GM23338 (cell line): ENCODE measurements around the gene FTO. TPM values are rescaled to one million over a fixed set of nuclear protein-coding genes. Genes with fewer than 3 reads are reported as not detected.

ENCODE experiments used
- ATAC-seq: fragments of 200-7000 bp; cut with Tn5 transposase; 3 replicates; pipeline ENCODE4 v1.9.1; 2020
- DNase-seq: peaks from one replicate; pipeline ENCODE4 v3.0.0-alpha.2; 2015; ENCODE audit warnings: low spot score
- H2AFZ ChIP-seq: fragments of 200-600 bp; sonication (generic); 2 replicates; pipeline ENCODE4 v1.8.0; 2016; ENCODE audit warnings: antibody characterized with exemption, mild to moderate bottlenecking, moderate library complexity
- H3F3A ChIP-seq: fragments of 200-600 bp; sonication (generic); replicated peaks from 2 replicates; pipeline ENCODE4 v1.8.0; 2017; ENCODE audit warnings: antibody characterized with exemption, mixed run types, low read depth
- H3K27ac ChIP-seq: fragments of 200-600 bp; sonication (generic); 2 replicates; pipeline ENCODE4 v1.6.1; 2016; ENCODE audit warnings: low read depth
- H3K27me3 ChIP-seq: fragments of 200-600 bp; sonication (generic); 2 replicates; pipeline ENCODE4 v1.8.0; 2016; ENCODE audit warnings: mild to moderate bottlenecking, mixed run types, moderate library complexity; ENCODE audit not compliant: insufficient read depth
- H3K36me3 ChIP-seq: fragments of 200-600 bp; sonication (generic); 2 replicates; pipeline ENCODE4 v1.8.0; 2016; ENCODE audit warnings: mild to moderate bottlenecking; ENCODE audit not compliant: insufficient read depth
- H3K4me1 ChIP-seq: fragments of 200-600 bp; sonication (generic); 2 replicates; pipeline ENCODE4 v1.8.0; 2016; ENCODE audit warnings: mild to moderate bottlenecking, moderate library complexity; ENCODE audit not compliant: insufficient read depth
- H3K4me2 ChIP-seq: fragments of 200-600 bp; sonication (generic); 2 replicates; pipeline ENCODE4 v1.7.1; 2017; ENCODE audit warnings: mixed run types
- H3K4me3 ChIP-seq: fragments of 200-600 bp; sonication (generic); 2 replicates; pipeline ENCODE4 v1.6.1; 2016; ENCODE audit warnings: mixed run types
- H3K79me2 ChIP-seq: fragments of 200-600 bp; sonication (generic); replicated peaks from 2 replicates; pipeline ENCODE4 v1.8.0; 2017; ENCODE audit warnings: mild to moderate bottlenecking; ENCODE audit not compliant: insufficient read depth
- H3K9me2 ChIP-seq: fragments of 200-600 bp; sonication (generic); 2 replicates; pipeline ENCODE4 v1.8.0; 2017; ENCODE audit not compliant: insufficient read depth
- H4K20me1 ChIP-seq: fragments of 200-600 bp; sonication (generic); replicated peaks from 2 replicates; pipeline ENCODE4 v1.8.0; 2017; ENCODE audit warnings: mild to moderate bottlenecking; ENCODE audit not compliant: insufficient read depth
- H3K27ac Mint-ChIP-seq: 2 replicates; pipeline ENCODE4 v1.8.0; 2020; ENCODE audit warnings: inconsistent platforms, mild to moderate bottlenecking, moderate library complexity, mixed read lengths
- H3K27me3 Mint-ChIP-seq: 3 replicates; pipeline ENCODE4 v1.8.0; 2022; ENCODE audit warnings: low read depth, mild to moderate bottlenecking, moderate library complexity, mixed read lengths, inconsistent platforms; ENCODE audit not compliant: insufficient read depth, poor library complexity
- H3K36me3 Mint-ChIP-seq: 3 replicates; pipeline ENCODE4 v1.8.0; 2021; ENCODE audit warnings: low read depth, mild to moderate bottlenecking, inconsistent platforms, moderate library complexity, mixed read lengths
- H3K4me1 Mint-ChIP-seq: 3 replicates; pipeline ENCODE4 v1.8.0; 2020; ENCODE audit warnings: mild to moderate bottlenecking, inconsistent platforms, mixed read lengths
- H3K4me3 Mint-ChIP-seq: 3 replicates; pipeline ENCODE4 v1.8.0; 2021; ENCODE audit warnings: moderate library complexity, mild to moderate bottlenecking, inconsistent platforms, mixed read lengths
- H3K9me3 Mint-ChIP-seq: 3 replicates; pipeline ENCODE4 v1.8.0; 2020; ENCODE audit warnings: moderate library complexity, mild to moderate bottlenecking, inconsistent platforms, mixed read lengths
- EZH2 ChIP-seq: fragments of 200-600 bp; sonication (generic); IDR thresholded peaks from one replicate; pipeline ENCODE4 v1.8.0; 2017; ENCODE audit warnings: antibody characterized with exemption, mild to moderate bottlenecking, low read depth; ENCODE audit not compliant: unreplicated experiment
- JUNB ChIP-seq: IDR thresholded peaks from one replicate; pipeline ENCODE4 v1.6.1; 2016; ENCODE audit warnings: antibody characterized with exemption; ENCODE audit not compliant: unreplicated experiment
- NANOG ChIP-seq: IDR thresholded peaks from 2 replicates; pipeline ENCODE4 v1.6.1; 2016; ENCODE audit warnings: antibody characterized with exemption, borderline replicate concordance
- POLR2AphosphoS5 ChIP-seq: IDR thresholded peaks from 2 replicates; pipeline ENCODE4 v1.6.1; 2016; ENCODE audit warnings: antibody characterized with exemption, low read depth
- ZNF331 ChIP-seq: fragments of 250-450 bp; sonication (Bioruptor Pico); IDR thresholded peaks from 2 replicates; pipeline ENCODE4 v1.5.0; 2020; ENCODE audit warnings: low read depth, mild to moderate bottlenecking, moderate library complexity
- polyA plus RNA-seq: library from polyadenylated mRNA; unstranded; fragments of >200 nt; fragmentation: Nextera tagmentation; extraction: Ambion mirVana; gene quantifications from 2 replicates; pipeline ENCODE4 v1.2.1, GENCODE V29; 2016
- total RNA-seq: library from RNA; depleted of rRNA; stranded (reverse); fragments of >200 nt; shearing (Covaris generic); gene quantifications from 2 replicates; pipeline ENCODE4 v1.2.3, GENCODE V29; 2014
- TF ChIP-seq, protein P1 (sequence below): fragments of 250-450 bp; sonication (Bioruptor Pico); IDR thresholded peaks from 2 replicates; pipeline ENCODE4 v1.5.0; 2020; ENCODE audit warnings: mild to moderate bottlenecking, moderate library complexity
- TF ChIP-seq, protein P2 (sequence below), 2 experiments: fragments of 200-600 bp in 1 of 2; sonication (generic) in 1 of 2; conservative IDR thresholded peaks; 2 replicates each; pipeline versions ENCODE4 v1.5.1 to v1.6.1; 2016 to 2017; ENCODE audit warnings: antibody characterized with exemption in 2 of 2, low read depth in 2 of 2, mild to moderate bottlenecking in 2 of 2, moderate library complexity in 1 of 2

FTO gene
- total and polyA plus RNA-seq, 2 experiments from 2014 or later = 17.7 to 69.6 TPM

DNA sequence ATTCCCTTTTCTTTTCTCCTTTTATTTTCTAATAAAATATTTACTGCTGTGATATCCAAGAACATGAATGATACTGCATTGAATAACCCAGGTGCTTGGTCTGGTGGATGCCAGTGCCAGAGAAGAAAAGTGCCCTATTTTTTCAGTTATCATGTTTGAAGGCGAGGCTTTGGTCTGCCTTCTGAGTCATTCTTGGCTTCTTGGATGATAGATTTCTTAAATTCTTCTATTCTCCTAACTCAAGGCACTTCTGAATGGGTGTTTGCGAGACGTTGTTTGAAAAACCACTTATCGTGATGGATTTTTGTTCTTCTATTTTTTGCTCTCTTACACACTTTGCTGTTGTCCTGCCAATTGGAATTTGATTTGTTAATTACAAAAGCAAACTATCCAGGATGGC lies 66.7 kb downstream of the FTO start (continued):
- TF ChIP-seq NANOG = no peak
- TF ChIP-seq EZH2 = no peak

DNA sequence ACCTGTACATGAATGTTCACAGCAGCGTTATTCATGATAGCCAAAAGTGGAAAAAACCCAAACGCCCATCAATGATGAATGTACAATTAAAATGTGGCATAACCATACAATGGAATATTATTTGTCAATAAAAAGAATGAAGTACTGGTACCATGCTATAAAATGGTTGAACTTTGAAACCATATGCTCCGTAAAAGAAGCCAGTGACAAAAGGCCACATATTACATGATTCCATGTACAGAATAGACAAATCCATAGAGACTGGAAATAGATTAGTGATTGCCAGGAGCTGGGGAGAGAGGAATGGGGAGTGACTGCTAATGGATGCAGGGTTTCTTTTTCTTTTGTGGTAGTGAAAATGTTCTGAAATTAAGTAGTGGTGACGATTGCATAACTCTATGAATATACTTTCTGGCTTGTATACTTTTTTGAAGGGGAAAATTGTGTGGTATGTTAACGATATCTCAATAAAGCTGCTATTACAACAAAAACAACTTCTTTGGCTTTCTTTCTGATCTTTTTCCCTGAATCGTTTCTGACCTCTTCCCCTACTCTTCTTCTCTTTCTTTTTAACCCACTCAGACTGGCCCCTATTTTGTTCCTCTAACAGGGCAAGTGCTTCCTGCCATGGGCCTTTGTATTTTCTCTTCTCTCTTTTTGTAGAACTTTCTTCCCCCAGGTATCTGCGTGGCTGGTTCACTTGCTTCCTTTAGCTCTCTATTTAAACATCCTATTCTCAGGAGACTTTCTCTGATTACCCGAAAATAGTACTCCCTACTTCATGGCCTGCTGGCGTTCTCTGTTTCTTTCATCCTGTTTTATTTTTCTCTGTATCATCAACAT lies 67.9 kb downstream of the FTO start:
- H3K36me3 Mint-ChIP-seq = no peaks in the 10 kb centered on the region
- Histone ChIP-seq H3K4me3 (no peak overlapping the region), H3K27ac (no peak overlapping the region), H4K20me1 (no peaks in the 10 kb centered on the region), H3K4me1 (peaks cover 21% of the 10 kb centered on the region), H2AFZ (no peak overlapping the region), H3K36me3 (no peaks in the 10 kb centered on the region), H3K27me3 (no peaks in the 10 kb centered on the region), H3K79me2 (peaks cover under 1% of the 10 kb centered on the region), H3K9me2 (no peaks in the 10 kb centered on the region), H3F3A (no peaks in the 10 kb centered on the region), H3K4me2 (no peak overlapping the region)
- H3K27ac Mint-ChIP-seq = no peak overlapping the region
- H3K4me1 Mint-ChIP-seq = peaks cover 10% of the 10 kb centered on the region; the same call in 2 of the 3 replicates
- ATAC-seq (no peak), DNase-seq (no peak)
- no peaks in the 10 kb centered on the region for H3K9me3 Mint-ChIP-seq
- TF ChIP-seq POLR2AphosphoS5 = no peak
- TF ChIP-seq EZH2 = no peak
- TF ChIP-seq NANOG = no peak
- TF ChIP-seq JUNB = no peak
- no peak for TF ChIP-seq ZNF331
- H3K4me3 Mint-ChIP-seq = no peak overlapping the region
- no peaks in the 10 kb centered on the region for H3K27me3 Mint-ChIP-seq

DNA sequence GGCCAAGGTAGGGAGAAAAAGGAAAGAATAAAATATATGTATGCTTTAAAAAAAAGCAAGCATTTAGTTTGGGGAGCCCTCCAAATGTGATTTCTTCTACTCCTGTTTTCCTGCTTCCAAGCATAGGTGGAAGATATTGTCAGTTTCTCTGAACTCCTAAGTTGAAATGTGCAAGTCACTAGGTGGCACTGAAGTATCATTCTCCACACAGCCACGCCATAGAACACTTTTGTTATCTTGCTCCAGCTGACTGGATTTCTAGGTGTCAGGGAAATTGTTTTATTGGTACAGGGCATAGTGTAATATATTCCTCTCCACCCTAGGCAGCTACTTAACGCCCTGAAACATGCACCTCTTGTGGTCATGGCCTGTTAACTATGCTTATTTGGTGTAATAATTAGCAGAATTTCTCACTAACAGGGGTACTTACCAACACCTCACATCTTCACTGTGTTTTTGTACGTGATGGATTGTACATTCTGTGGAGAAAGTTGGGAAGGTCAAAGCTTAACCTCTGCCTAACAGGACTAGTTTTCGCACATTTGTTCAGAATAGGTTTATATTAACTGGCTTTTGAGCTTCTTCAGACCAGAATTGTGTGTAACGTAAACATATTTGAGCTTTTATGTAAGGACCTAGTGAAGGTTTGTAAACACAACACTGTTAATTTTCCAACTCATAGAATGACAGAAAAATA lies 69.3 kb downstream of the FTO start:
- peak; percentile 66 for ATAC-seq
- no peaks in the 10 kb centered on the region for H3F3A ChIP-seq
- no peak overlapping the region for H2AFZ ChIP-seq
- H3K4me2 ChIP-seq = no peak overlapping the region
- TF ChIP-seq, protein P1, sequence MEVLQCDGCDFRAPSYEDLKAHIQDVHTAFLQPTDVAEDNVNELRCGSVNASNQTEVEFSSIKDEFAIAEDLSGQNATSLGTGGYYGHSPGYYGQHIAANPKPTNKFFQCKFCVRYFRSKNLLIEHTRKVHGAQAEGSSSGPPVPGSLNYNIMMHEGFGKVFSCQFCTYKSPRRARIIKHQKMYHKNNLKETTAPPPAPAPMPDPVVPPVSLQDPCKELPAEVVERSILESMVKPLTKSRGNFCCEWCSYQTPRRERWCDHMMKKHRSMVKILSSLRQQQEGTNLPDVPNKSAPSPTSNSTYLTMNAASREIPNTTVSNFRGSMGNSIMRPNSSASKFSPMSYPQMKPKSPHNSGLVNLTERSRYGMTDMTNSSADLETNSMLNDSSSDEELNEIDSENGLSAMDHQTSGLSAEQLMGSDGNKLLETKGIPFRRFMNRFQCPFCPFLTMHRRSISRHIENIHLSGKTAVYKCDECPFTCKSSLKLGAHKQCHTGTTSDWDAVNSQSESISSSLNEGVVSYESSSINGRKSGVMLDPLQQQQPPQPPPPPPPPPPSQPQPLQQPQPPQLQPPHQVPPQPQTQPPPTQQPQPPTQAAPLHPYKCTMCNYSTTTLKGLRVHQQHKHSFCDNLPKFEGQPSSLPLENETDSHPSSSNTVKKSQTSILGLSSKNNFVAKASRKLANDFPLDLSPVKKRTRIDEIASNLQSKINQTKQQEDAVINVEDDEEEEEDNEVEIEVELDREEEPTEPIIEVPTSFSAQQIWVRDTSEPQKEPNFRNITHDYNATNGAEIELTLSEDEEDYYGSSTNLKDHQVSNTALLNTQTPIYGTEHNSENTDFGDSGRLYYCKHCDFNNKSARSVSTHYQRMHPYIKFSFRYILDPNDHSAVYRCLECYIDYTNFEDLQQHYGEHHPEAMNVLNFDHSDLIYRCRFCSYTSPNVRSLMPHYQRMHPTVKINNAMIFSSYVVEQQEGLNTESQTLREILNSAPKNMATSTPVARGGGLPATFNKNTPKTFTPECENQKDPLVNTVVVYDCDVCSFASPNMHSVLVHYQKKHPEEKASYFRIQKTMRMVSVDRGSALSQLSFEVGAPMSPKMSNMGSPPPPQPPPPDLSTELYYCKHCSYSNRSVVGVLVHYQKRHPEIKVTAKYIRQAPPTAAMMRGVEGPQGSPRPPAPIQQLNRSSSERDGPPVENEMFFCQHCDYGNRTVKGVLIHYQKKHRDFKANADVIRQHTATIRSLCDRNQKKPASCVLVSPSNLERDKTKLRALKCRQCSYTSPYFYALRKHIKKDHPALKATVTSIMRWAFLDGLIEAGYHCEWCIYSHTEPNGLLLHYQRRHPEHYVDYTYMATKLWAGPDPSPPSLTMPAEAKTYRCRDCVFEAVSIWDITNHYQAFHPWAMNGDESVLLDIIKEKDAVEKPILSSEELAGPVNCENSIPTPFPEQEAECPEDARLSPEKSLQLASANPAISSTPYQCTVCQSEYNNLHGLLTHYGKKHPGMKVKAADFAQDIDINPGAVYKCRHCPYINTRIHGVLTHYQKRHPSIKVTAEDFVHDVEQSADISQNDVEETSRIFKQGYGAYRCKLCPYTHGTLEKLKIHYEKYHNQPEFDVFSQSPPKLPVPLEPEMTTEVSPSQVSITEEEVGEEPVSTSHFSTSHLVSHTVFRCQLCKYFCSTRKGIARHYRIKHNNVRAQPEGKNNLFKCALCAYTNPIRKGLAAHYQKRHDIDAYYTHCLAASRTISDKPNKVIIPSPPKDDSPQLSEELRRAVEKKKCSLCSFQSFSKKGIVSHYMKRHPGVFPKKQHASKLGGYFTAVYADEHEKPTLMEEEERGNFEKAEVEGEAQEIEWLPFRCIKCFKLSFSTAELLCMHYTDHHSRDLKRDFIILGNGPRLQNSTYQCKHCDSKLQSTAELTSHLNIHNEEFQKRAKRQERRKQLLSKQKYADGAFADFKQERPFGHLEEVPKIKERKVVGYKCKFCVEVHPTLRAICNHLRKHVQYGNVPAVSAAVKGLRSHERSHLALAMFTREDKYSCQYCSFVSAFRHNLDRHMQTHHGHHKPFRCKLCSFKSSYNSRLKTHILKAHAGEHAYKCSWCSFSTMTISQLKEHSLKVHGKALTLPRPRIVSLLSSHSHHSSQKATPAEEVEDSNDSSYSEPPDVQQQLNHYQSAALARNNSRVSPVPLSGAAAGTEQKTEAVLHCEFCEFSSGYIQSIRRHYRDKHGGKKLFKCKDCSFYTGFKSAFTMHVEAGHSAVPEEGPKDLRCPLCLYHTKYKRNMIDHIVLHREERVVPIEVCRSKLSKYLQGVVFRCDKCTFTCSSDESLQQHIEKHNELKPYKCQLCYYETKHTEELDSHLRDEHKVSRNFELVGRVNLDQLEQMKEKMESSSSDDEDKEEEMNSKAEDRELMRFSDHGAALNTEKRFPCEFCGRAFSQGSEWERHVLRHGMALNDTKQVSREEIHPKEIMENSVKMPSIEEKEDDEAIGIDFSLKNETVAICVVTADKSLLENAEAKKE = no peak
- TF ChIP-seq, protein P2, sequence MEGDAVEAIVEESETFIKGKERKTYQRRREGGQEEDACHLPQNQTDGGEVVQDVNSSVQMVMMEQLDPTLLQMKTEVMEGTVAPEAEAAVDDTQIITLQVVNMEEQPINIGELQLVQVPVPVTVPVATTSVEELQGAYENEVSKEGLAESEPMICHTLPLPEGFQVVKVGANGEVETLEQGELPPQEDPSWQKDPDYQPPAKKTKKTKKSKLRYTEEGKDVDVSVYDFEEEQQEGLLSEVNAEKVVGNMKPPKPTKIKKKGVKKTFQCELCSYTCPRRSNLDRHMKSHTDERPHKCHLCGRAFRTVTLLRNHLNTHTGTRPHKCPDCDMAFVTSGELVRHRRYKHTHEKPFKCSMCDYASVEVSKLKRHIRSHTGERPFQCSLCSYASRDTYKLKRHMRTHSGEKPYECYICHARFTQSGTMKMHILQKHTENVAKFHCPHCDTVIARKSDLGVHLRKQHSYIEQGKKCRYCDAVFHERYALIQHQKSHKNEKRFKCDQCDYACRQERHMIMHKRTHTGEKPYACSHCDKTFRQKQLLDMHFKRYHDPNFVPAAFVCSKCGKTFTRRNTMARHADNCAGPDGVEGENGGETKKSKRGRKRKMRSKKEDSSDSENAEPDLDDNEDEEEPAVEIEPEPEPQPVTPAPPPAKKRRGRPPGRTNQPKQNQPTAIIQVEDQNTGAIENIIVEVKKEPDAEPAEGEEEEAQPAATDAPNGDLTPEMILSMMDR (conservative IDR thresholded peaks at IDR 0.05; ENCODE audit: low read depth in 2 of 2) = peak; percentile 64 to 84
- H3K27me3 Mint-ChIP-seq = no peaks in the 10 kb centered on the region
- no peaks in the 10 kb centered on the region for H4K20me1 ChIP-seq
- H3K27ac ChIP-seq = no peak overlapping the region
- no peak overlapping the region for H3K4me3 ChIP-seq
- peaks cover 10% of the 10 kb centered on the region; the same call in 2 of the 3 replicates for H3K4me1 Mint-ChIP-seq
- H3K27me3 ChIP-seq = no peaks in the 10 kb centered on the region
- H3K9me2 ChIP-seq = no peaks in the 10 kb centered on the region
- H3K36me3 Mint-ChIP-seq = no peaks in the 10 kb centered on the region
- H3K9me3 Mint-ChIP-seq = no peaks in the 10 kb centered on the region
- no peak overlapping the region for H3K4me3 Mint-ChIP-seq
- no peak overlapping the region for H3K27ac Mint-ChIP-seq
- peak; percentile 74 for DNase-seq
- peaks cover 26% of the 10 kb centered on the region for H3K4me1 ChIP-seq
- H3K79me2 ChIP-seq = peaks cover 13% of the 10 kb centered on the region
- H3K36me3 ChIP-seq = no peaks in the 10 kb centered on the region
